ENCODE data around the gene POGLUT3.

POGLUT3 gene, protein sequence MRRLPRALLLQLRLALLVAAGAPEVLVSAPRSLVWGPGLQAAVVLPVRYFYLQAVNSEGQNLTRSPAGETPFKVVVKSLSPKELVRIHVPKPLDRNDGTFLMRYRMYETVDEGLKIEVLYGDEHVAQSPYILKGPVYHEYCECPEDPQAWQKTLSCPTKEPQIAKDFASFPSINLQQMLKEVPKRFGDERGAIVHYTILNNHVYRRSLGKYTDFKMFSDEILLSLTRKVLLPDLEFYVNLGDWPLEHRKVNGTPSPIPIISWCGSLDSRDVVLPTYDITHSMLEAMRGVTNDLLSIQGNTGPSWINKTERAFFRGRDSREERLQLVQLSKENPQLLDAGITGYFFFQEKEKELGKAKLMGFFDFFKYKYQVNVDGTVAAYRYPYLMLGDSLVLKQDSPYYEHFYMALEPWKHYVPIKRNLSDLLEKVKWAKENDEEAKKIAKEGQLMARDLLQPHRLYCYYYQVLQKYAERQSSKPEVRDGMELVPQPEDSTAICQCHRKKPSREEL

GRCh38 chr11:108498046-108498815, at the start of gene POGLUT3:
POGLUT3 (minus strand) TSS chr11:108498384; CDS start chr11:108498366, 18 bp downstream.
- peak; percentile 10 for DNase-seq

GRCh38 chr11:108545909-108546501, 47.8 kb upstream of the POGLUT3 start:
- DNase-seq: no peak

DNA sequence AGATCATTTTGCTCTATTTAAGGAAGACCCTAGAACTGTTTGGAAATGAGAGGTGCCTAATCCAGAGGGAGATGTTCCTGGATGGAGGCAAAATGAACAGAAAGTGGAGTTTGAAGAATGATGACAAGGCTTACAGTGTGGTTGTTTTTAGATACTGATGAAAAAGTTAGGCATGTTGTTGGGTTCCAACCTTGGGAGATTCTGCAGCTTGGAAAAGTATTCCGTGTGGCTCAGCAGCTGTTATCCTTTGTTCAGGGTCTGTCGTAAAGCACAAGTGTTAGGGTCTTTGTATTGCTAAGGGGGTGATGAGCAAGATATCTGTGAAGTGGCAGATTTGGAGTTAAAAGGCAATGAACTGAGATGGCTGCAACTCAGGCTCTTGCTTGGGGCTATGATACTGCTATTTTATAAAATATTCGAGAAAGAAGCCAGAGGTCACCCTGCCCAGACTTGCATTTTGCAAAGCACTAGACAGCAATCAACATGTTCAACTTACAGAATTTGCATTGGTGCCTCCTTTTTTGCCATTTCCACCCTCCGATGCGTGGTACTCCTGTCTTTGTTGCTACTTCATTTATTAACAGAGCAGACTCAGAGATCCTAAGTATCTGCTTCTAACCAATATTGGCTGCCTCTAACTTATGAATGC, 45.3 kb upstream of the POGLUT3 start:
- no peak for DNase-seq

DNA sequence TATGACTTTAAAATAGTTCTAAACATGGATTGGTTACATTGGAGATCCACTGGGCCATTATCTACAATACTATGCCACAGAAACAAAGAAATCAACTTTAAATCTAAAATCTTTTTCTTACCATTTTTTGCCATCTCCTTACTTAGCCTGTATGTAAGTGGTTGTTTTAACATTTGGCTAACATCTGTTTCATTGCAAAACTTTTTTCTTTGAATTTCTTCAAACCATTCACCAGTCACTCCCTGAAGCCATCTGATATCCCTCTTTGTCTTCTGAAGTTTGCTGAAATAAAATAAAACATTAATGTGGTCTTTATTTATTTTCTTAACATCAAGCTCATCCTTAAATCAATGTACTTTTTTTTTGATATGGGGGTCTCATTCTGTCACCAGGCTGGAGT, 43.3 kb upstream of the POGLUT3 start:
- DNase-seq: no peak

- DNase-seq: no peak
Measured at GRCh38 chr11:108538502-108538901, 40.3 kb upstream of the POGLUT3 start.

DNA sequence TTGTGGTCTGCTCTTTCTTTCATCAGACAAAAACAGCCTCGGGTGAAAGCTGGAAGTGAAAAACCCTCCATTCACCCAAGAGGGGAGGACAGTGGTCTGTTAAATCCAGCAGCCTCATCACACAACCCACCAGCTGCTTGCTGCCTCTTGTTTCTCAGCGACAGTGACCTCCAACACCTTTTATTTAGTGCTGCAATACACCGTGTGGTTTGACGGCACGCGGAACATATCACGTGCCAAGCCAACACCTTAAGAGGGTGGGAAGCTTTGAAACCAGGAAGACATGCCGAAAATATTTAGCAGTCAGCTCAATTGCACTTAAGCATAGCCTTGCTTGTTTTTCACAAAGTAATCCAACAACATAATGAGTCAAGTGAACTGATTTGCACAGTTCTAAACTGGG, 39.8 kb upstream of the POGLUT3 start:
- DNase-seq: peak; percentile 55

- DNase-seq: no peak
Measured at GRCh38 chr11:108536783-108537182, 38.6 kb upstream of the POGLUT3 start.

DNA sequence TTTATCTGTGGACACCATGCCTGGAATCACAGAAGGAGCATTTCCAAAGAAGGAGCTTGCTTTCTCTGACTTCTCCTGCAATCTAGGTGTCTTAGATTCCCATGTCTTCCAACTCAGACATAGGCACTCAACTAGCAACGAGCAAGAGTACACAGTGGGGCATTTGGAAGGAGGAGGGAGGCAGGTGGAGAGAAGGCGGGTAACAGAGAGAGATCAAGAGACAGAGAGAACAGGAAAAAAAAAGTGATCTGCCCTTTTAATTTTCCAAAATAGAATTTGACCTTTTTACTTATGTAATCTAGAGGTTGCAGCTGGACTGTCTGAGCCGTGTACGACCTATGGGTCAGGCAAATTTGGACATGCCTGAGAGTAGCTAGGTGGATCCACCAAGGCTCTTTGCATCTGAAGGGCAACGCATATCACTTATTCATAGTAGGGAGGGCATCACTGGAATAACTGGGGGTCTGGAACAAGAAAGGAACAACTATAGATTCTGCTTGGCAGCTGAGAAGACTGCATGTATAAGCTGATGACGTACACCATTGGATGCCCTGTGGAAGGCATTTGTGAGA, 37.3 kb upstream of the POGLUT3 start:
- no peak for DNase-seq

DNA sequence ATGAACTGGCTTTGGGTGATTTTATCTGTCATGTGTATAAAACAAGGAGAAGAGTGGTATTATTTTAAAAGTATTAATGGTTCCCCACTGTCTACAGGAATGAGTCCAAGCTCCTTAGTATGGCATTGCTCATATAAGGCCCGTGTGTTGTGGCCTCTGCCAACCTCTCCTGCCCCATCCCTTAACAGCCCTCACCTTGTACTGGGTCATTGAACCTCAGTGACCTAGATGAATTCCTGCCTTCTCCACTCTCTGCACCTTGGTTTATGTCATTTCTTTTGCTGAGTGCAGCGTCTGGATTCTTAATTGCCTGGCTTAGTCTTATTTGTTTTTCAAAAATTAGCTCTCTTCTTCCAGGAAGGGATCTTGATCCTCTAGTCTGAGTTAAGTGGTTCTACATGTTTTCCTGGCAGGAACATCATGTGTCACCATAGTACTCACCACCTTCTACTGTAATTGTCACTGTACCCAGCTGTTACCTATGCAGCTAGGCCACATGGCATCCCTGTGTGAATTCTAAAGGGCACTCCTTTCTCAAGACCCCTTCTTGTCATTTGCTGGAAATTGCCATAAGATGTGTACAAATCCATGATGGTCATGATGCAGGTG, 36.2 kb upstream of the POGLUT3 start:
- DNase-seq: peak; percentile 75

- DNase-seq: no peak
Measured at GRCh38 chr11:108530426-108530825, 32.2 kb upstream of the POGLUT3 start.

GRCh38 chr11:108527382-108527781, 29.2 kb upstream of the POGLUT3 start:
- no peak for DNase-seq

DNA sequence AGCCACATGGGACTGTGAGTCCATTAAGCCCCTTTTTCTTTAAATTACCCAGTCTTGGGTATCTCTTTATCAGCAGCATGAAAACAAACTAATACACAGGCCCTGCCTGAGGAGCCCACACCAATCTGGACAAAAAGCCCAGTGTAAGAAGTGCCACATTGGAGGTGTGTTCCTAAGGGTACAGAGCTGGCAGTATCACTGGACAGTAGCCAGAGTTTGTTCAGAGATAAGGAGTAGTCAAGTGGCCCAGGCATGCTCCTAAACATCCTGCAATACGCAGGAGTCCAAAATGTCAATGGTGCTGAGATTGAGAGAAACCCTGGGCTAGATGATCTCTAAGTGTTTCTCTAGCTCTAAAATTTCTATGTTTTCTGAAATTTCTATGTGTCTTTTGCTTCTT, 27.0 kb upstream of the POGLUT3 start:
- DNase-seq: peak; percentile 59

DNA sequence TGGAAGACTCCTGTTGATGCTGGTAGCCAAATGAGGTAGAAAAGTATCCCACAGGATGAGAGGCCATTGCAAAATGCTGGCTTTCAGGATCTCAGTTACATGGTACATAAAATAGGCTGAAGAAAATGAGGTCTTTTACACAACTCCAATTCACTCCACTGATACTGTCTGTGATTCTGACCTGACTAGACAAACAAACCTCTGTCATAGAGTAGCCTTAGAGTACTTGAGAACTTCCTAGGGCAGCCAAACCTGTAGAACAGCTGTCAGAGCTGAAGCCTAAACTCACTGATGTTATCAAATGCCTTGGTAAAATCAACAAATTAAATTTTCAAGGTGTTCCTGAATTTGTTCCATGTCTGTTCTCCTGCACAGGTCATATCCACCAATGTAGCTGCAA, 26.2 kb upstream of the POGLUT3 start:
- DNase-seq: peak; percentile 46

GRCh38 chr11:108522318-108522717, 24.1 kb upstream of the POGLUT3 start:
- no peak for DNase-seq

- DNase-seq: no peak
Measured at GRCh38 chr11:108518581-108518980, 20.4 kb upstream of the POGLUT3 start.

GRCh38 chr11:108516125-108516524, 17.9 kb upstream of the POGLUT3 start:
- DNase-seq: no peak

- no peak for DNase-seq
Measured at GRCh38 chr11:108512708-108513107, 14.5 kb upstream of the POGLUT3 start.

DNA sequence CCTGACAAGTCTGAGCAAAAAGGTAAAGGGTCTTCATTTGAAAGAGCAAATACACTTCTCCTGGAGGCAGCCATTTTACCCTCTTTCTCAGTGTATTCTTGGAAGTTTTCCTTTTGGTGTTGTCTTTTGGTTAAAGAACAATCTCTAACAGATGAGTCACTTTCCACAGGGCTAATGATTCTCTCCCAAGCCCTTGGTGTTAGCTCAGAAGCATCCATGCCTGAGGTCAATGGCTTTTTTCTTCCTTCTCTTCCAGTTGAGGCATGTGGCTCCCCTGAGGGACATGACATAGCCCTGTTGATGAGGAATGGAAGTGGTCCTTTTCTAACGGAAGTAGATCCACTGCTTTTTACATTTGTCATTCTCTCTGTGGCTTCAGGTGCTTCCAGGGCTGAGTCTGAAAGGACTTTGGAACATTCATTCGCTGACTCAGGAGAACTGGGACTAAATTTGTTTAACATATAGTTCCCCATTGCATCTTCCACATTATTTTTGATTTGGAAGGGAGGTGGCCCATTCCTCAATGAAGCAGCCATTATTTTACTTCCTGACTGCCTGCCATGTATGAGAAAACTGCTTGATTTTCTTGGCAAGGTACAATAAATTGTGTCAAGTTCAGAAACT, 13.8 kb upstream of the POGLUT3 start:
- DNase-seq: no peak

DNA sequence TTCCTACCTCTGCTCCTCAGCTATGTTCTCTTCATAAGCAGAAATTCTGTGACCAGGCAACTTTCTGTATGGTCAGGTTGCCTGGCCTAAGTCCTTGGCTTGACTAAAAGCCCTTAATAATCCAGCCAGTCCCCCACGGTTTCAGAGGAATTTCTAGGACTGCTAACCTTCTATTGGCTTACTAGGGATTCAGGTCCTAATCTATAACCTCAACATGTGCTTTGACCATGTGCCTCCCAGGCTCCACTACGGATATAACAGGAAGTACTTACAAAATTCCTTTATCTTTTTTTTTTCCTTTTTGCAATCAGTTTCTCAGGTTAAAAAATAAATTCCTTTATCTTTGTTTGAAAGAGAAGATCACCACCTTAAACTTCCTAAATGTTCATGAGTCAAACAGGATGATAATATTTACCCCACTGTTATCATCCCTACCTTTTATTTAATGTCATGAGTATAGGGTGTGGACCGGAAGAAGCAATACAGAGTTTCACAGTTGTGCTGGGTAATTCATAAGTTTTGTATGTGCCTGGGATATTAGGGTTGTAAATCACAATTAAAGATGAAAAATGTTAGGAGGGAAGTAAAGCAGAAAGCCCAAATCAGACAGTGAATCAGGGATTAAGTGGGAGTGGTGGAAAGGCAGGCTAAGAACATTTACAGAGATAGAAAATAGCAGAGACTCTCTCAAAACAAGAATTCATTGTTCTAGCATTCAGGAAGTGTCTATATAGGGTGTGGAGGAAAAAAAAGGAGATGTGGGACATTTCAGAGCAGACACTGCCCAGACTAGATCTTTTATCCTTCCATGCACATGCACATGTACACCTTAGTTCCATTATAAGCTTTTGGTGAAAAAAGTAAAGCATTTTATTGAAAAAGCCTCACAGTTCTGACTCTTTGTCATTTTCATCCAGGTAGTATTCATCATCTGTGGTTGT, 10.7 kb upstream of the POGLUT3 start:
- DNase-seq: no peak

DNA sequence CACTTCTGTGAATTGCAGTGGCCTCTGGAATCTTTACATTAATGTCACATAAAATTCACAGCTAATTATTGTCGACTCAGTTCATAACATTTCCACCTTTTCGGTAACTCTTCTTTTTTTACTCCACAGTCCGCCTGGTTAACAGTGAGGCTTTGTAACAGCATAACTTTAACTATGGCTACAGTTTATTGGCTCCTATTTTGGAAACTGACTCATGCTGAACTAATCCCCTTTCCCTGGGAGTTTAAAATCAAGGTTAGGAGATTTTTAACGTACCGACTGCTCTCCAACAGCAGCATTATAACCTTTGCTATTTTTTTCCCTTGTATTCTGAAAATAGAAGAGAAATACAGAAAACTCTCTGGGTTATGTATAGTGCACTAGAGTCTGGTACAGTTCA, 3.2 kb upstream of the POGLUT3 start:
- no peak for DNase-seq

- no peak for DNase-seq
Measured at GRCh38 chr11:108500721-108501120, 2.5 kb upstream of the POGLUT3 start.
